Rectal smooth muscle tissue (tissue), 1 donor: ENCODE results near the gene NCBP3.

Experiments used
- H3K27ac ChIP-seq: one replicate; pipeline ENCODE4 v1.7.0; 2013; ENCODE audit warnings: low read depth, low read length, inconsistent platforms
- H3K27me3 ChIP-seq: one replicate; pipeline ENCODE4 v1.7.0; 2013; ENCODE audit warnings: low read length; ENCODE audit not compliant: control insufficient read depth, insufficient read depth
- H3K36me3 ChIP-seq: one replicate; pipeline ENCODE4 v1.7.0; 2013; ENCODE audit warnings: low read length; ENCODE audit not compliant: control insufficient read depth, insufficient read depth
- H3K4me1 ChIP-seq: one replicate; pipeline ENCODE4 v1.7.0; 2013; ENCODE audit warnings: low read length; ENCODE audit not compliant: control insufficient read depth, insufficient read depth
- H3K4me3 ChIP-seq: one replicate; pipeline ENCODE4 v1.7.0; 2013; ENCODE audit warnings: low read length
- H3K9ac ChIP-seq: one replicate; pipeline ENCODE4 v1.7.0; 2013; ENCODE audit warnings: low read length

The NCBP3 gene

GRCh38 chr17:3845621-3846436 lies at the start of gene NCBP3:
Gene NCBP3, minus strand, starts transcription at chr17:3846246. Its CDS starts 23 bp downstream, at chr17:3846223.
- H3K27ac ChIP-seq: peak within 1 kb of the TSS; percentile 78
- peaks cover 6% of the 10 kb centered on the region for H3K4me1 ChIP-seq

GRCh38 chr17:3895354-3895753 lies 49.3 kb upstream of the NCBP3 start:
- peaks cover 21% of the 10 kb centered on the region for H3K4me1 ChIP-seq
- no peaks in the 10 kb centered on the region for H3K36me3 ChIP-seq
- no peak overlapping the region for H3K27ac ChIP-seq
- H3K9ac ChIP-seq: no peak overlapping the region
- H3K4me3 ChIP-seq: no peak overlapping the region
- no peaks in the 10 kb centered on the region for H3K27me3 ChIP-seq

More at GRCh38 chr17:3845621-3846436, at the start of gene NCBP3:
- Histone ChIP-seq H3K9ac (peak within 1 kb of the TSS; percentile 25), H3K4me3 (peak within 1 kb of the TSS; percentile 87), H3K36me3 (peaks cover 7% of the 10 kb centered on the region), H3K27me3 (no peaks in the 10 kb centered on the region)

GRCh38 chr17:3894911-3895343 lies 48.9 kb upstream of the NCBP3 start:
- Histone ChIP-seq H3K4me1 (peaks cover 25% of the 10 kb centered on the region), H3K9ac (no peak overlapping the region)

GRCh38 chr17:3894188-3894587 lies 48.1 kb upstream of the NCBP3 start:
- Histone ChIP-seq H3K27ac (no peak overlapping the region), H3K4me1 (peaks cover 33% of the 10 kb centered on the region), H3K27me3 (no peaks in the 10 kb centered on the region), H3K4me3 (no peak overlapping the region), H3K9ac (no peak overlapping the region), H3K36me3 (no peaks in the 10 kb centered on the region)

More at GRCh38 chr17:3894911-3895343, 48.9 kb upstream of the NCBP3 start:
- no peaks in the 10 kb centered on the region for H3K27me3 ChIP-seq
- H3K4me3 ChIP-seq: no peak overlapping the region
- no peak overlapping the region for H3K27ac ChIP-seq
- no peaks in the 10 kb centered on the region for H3K36me3 ChIP-seq

GRCh38 chr17:3893720-3894116 lies 47.7 kb upstream of the NCBP3 start:
- H3K9ac ChIP-seq: no peak overlapping the region
- H3K27me3 ChIP-seq: no peaks in the 10 kb centered on the region
- H3K4me3 ChIP-seq: peak overlapping the region; percentile 59
- H3K27ac ChIP-seq: peak overlapping the region; percentile 65
- peaks cover 37% of the 10 kb centered on the region for H3K4me1 ChIP-seq
- no peaks in the 10 kb centered on the region for H3K36me3 ChIP-seq

- H3K27ac ChIP-seq: peak within 1 kb of the TSS; percentile 93
- H3K27me3 ChIP-seq: no peaks in the 10 kb centered on the region
- H3K4me3 ChIP-seq: peak within 1 kb of the TSS; percentile 68
- H3K4me1 ChIP-seq: peaks cover 40% of the 10 kb centered on the region
- H3K9ac ChIP-seq: no peak within 1 kb of the TSS
- no peaks in the 10 kb centered on the region for H3K36me3 ChIP-seq
Observed at GRCh38 chr17:3893003-3893719, 47.1 kb upstream of the NCBP3 start, which contains the start of gene CAMKK1. Gene CAMKK1, minus strand, starts transcription at chr17:3893053. Its CDS starts 7,366 bp downstream, at chr17:3885687.

- Histone ChIP-seq H3K9ac (no peak overlapping the region), H3K36me3 (no peaks in the 10 kb centered on the region), H3K4me1 (peaks cover 48% of the 10 kb centered on the region), H3K27ac (peak overlapping the region; percentile 93), H3K27me3 (no peaks in the 10 kb centered on the region), H3K4me3 (peak overlapping the region; percentile 68)
Observed at GRCh38 chr17:3892095-3892998, 46.3 kb upstream of the NCBP3 start.

GRCh38 chr17:3891626-3892094 lies 45.6 kb upstream of the NCBP3 start:
- Histone ChIP-seq H3K9ac (no peak overlapping the region), H3K36me3 (no peaks in the 10 kb centered on the region), H3K4me1 (peaks cover 52% of the 10 kb centered on the region), H3K27me3 (no peaks in the 10 kb centered on the region), H3K27ac (peak overlapping the region; percentile 93), H3K4me3 (peak overlapping the region; percentile 68)

GRCh38 chr17:3890878-3891219 lies 44.8 kb upstream of the NCBP3 start:
- Histone ChIP-seq H3K9ac (no peak overlapping the region), H3K27ac (peak overlapping the region; percentile 93), H3K4me1 (peaks cover 52% of the 10 kb centered on the region), H3K4me3 (no peak overlapping the region), H3K36me3 (no peaks in the 10 kb centered on the region), H3K27me3 (no peaks in the 10 kb centered on the region)

- H3K4me3 ChIP-seq: no peak overlapping the region
- H3K36me3 ChIP-seq: peaks cover under 1% of the 10 kb centered on the region
- H3K27ac ChIP-seq: peak overlapping the region; percentile 93
- H3K4me1 ChIP-seq: peaks cover 52% of the 10 kb centered on the region
- H3K27me3 ChIP-seq: no peaks in the 10 kb centered on the region
- no peak overlapping the region for H3K9ac ChIP-seq
Observed at GRCh38 chr17:3890082-3890877, 44.2 kb upstream of the NCBP3 start.

- H3K27me3 ChIP-seq: no peaks in the 10 kb centered on the region
- H3K36me3 ChIP-seq: peaks cover 7% of the 10 kb centered on the region
- peaks cover 52% of the 10 kb centered on the region for H3K4me1 ChIP-seq
- peak overlapping the region; percentile 93 for H3K27ac ChIP-seq
- no peak overlapping the region for H3K9ac ChIP-seq
- no peak overlapping the region for H3K4me3 ChIP-seq
Observed at GRCh38 chr17:3889325-3890012, 43.4 kb upstream of the NCBP3 start.
